HG03025 (cell line): Measurements from ENCODE around the gene RANGAP1.

ENCODE experiments used
- ATAC-seq: cut with Tn5 transposase; IDR thresholded peaks from one replicate; pipeline ENCODE4 v1.9.1; 2021; ENCODE audit warnings: mild to moderate bottlenecking, moderate library complexity; ENCODE audit not compliant: unreplicated experiment, low FRiP score

The RANGAP1 gene

DNA sequence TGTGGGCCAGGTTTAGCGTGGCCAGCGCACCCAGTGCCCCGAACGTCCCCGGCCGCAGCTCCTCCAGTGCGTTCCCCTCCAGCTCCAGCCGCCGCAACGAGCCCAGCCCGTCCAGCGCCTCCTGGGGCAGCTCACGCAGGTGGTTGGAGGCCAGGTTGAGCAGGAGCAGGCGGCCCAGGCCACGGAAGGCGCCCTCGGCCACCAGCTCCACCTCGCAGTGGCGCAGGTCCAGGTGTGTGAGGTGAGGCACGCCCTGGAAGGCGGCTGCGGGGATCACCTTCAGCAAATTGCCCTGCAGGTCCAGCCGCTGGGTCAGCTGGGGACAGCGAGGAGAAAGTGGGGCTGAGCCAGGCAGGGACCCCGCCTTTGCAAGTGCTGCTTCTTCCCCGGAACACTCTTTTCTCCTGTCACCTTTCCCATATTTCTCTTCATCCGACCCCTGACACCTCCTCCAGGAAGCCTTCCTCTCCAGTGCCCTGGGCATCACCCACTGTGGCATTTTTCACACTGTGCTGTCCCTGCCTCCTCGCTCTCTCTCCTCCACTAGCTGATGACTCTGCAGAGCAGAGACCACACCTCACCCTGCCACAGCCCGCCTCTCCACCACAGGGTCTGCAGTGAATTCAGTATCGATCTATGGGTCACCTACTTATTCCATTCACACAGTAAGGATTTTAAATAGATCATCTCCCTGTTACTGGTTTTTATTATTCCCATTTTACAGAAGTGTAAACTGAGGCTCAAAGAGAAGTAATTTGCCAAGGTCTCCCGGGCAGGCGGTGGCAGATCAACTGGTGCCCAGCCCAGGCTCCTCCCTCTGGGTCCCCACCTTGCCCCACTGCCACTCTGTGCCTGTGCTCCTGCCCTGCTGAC lies 47.2 kb downstream of the RANGAP1 start:
- no peak for ATAC-seq

DNA sequence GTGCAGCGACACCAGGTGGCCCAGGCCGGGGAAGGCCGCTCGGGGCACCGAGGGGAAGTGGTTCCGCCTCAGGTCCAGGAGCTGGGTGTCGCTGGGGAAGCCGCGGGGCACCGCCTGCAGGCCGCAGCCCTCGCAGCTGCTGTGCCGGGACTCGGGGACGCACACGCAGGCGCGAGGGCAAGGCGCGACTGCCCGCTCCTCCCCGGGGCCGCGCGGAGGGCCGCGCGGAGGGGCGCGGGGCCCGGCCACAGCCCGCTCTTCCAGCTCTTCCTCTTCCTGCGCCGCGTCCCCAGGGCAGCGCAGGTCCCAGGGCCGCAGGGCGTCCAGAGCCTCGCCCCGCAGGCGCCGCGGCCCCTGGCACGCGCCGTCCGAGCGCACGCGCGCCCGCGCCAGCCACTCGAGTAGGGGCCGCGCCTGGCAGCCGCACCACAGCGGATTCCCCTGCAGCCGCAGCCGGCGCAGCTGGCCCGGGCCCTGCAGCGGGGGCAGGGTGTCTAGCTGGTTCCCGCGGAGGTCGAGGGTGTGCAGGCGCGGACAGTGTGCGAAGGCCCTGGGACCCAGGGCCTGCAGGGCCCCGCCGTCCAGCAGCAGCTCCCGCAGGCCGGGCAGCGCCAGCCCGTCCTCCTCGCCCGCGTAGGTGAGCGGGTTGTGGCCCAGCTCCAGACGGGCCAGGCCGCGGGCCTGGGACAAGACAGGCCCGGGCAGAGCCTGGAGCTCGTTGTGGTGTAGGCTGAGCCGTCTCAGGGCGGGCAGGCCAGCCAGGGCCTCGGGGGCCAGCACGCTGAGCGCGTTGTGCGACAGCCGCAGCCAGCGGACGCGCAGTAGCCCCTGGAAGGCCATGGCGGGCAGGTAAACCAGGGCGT lies 48.0 kb downstream of the RANGAP1 start:
- ATAC-seq: no peak

- ATAC-seq: no peak
These were observed 48.8 kb downstream of the RANGAP1 start for GRCh38 chr22:41237036-41237706.

- ATAC-seq: no peak
These were observed 50.9 kb downstream of the RANGAP1 start for GRCh38 chr22:41234815-41235695.

DNA sequence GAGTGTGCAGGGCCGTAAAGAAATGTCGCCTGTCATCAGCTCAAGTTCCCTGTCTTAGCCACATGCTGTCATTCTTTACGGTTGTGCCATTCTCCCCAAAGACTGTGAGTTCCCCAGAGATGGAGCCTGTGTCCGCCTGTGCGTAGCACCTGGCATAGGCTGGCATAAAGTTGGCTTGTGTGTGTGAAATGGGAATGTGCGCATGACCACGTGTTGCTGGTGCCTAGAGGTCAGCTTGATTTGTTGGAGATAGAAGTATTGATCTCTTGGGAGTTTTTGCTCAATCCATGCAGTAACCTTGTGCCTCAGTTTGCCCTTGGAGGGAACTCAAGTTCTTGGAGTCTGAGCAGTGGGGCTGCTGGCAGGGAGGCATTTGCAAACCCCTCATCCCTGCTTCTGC lies 54.6 kb downstream of the RANGAP1 start:
- ATAC-seq: no peak

GRCh38 chr22:41230401-41230785 lies 55.6 kb downstream of the RANGAP1 start:
- no peak for ATAC-seq

- no peak for ATAC-seq
These were observed 56.1 kb downstream of the RANGAP1 start for GRCh38 chr22:41229730-41230400.

- ATAC-seq: no peak
These were observed 56.8 kb downstream of the RANGAP1 start for GRCh38 chr22:41229215-41229614.

- ATAC-seq: no peak
These were observed 59.0 kb downstream of the RANGAP1 start for GRCh38 chr22:41226723-41227655.

GRCh38 chr22:41223535-41223934 lies 62.5 kb downstream of the RANGAP1 start:
- no peak for ATAC-seq

GRCh38 chr22:41222846-41223507 lies 63.0 kb downstream of the RANGAP1 start:
- ATAC-seq: no peak

- no peak for ATAC-seq
These were observed 68.3 kb downstream of the RANGAP1 start for GRCh38 chr22:41217553-41218157.

DNA sequence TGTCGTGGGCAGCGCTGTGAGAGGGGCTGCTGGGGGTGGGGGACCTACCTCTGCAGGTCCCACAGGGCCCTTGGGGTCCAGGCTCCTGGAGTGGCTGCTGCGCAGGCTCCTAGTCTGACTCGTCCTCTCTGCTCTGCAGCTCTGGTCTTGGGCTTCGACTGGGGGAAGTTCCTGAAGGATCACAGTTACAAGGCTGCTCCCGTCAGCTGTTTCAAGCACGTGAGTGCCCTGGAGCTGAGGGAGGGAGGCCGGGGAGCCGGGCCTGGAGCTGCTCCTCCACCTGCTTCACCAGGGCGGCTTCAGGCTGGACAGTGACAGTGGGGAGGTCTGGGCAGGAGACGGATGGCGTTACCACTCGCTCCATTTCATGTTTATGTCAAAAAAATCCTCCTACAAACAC lies 69.0 kb downstream of the RANGAP1 start:
- ATAC-seq: no peak

GRCh38 chr22:41215926-41216325 lies 70.1 kb downstream of the RANGAP1 start:
- no peak for ATAC-seq

DNA sequence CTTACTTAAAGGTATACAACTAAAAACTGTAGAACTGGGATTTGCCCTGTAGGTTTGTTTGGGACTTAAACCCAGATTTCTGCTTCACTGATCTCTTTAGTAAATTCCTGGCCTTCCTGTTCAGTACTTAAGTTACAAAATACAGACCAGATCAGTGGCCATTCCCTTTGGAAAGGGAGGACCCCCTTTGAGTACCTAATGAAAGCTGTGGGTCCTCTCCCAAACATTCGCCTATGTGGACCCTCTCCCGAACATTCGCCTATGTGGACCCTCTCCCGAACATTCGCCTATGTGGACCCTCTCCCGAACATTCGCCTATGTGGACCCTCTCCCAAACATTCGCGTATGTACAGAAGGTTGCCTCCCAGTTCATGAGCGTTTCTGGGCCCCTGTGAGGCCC lies 70.6 kb downstream of the RANGAP1 start:
- no peak for ATAC-seq

DNA sequence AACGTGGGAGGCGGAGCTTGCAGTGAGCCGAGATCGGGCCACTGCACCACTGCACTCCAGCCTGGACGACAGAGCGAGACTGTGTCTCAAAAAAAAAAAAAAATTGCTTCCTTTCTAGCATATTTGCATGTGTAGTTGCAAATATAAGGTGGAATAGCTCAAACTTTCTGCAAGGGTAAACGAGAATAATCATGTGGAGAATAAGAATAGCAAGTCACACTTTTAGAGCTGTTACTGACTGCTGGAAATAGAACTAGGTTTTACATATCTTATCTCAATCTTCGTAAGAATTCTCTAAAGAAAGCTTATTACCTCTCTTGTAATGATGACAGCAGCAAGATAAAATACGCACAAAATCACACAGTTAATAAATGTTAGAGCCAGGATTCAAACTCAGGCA lies 79.3 kb downstream of the RANGAP1 start:
- no peak for ATAC-seq
